GM18511 (cell line): ENCODE data around the gene ANLN.
A peak's percentile ranks its signal among the peaks of the same experiment; 100 is the strongest.
"Not testable (repeated sequence)": the region's sequence is repeated elsewhere in the genome, so short reads cannot be mapped to it uniquely, and the experiment has no call there.

Source experiments
- ATAC-seq: cut with Tn5 transposase; IDR thresholded peaks from one replicate; pipeline ENCODE4 v1.9.1; 2021; ENCODE audit warnings: mild to moderate bottlenecking, moderate library complexity; ENCODE audit not compliant: unreplicated experiment

Gene ANLN

GRCh38 chr7:36389371-36390198 lies at the start of gene ANLN:
TSS of gene ANLN (plus strand) at chr7:36389862. CDS start at chr7:36390027, 165 bp downstream.
- peak; percentile 74 for ATAC-seq

- ATAC-seq, result no peak
Observed at GRCh38 chr7:36343548-36343947, 46.1 kb upstream of the ANLN start.

GRCh38 chr7:36344622-36345021 lies 45.0 kb upstream of the ANLN start:
- ATAC-seq, result no peak

- ATAC-seq, result no peak
Observed at GRCh38 chr7:36346260-36346831, 43.3 kb upstream of the ANLN start.

- no peak for ATAC-seq
Observed at GRCh38 chr7:36348256-36348655, 41.4 kb upstream of the ANLN start.

GRCh38 chr7:36348771-36349170 lies 40.9 kb upstream of the ANLN start:
- ATAC-seq, result no peak

GRCh38 chr7:36349626-36350025 lies 40.0 kb upstream of the ANLN start:
- ATAC-seq, result no peak

GRCh38 chr7:36355490-36355889 lies 34.2 kb upstream of the ANLN start:
- ATAC-seq, result no peak

GRCh38 chr7:36357054-36357453 lies 32.6 kb upstream of the ANLN start:
- no peak for ATAC-seq

- no peak for ATAC-seq
Observed at GRCh38 chr7:36358589-36358988, 31.1 kb upstream of the ANLN start.

GRCh38 chr7:36360244-36360643 lies 29.4 kb upstream of the ANLN start:
- no peak for ATAC-seq

- no peak for ATAC-seq
Observed at GRCh38 chr7:36361227-36361626, 28.4 kb upstream of the ANLN start.

GRCh38 chr7:36363515-36363914 lies 26.1 kb upstream of the ANLN start:
- no peak for ATAC-seq

GRCh38 chr7:36366005-36366717 lies 23.5 kb upstream of the ANLN start:
- no peak for ATAC-seq

- ATAC-seq, result peak; percentile 98
Observed at GRCh38 chr7:36366718-36367560, 22.7 kb upstream of the ANLN start.

- no peak for ATAC-seq
Observed at GRCh38 chr7:36367561-36368077, 22.0 kb upstream of the ANLN start.

- ATAC-seq, result no peak
Observed at GRCh38 chr7:36368496-36368895, 21.2 kb upstream of the ANLN start.

- ATAC-seq, result no peak
Observed at GRCh38 chr7:36369171-36369570, 20.5 kb upstream of the ANLN start.

- ATAC-seq, result no peak
Observed at GRCh38 chr7:36370046-36370445, 19.6 kb upstream of the ANLN start.

- no peak for ATAC-seq
Observed at GRCh38 chr7:36372156-36372555, 17.5 kb upstream of the ANLN start.

GRCh38 chr7:36378555-36378954 lies 11.1 kb upstream of the ANLN start:
- not testable (repeated sequence) for ATAC-seq
